Adrenal gland (tissue), 12 donors: Measurements from ENCODE around the gene C14orf93. TPM values are rescaled to one million over a fixed set of nuclear protein-coding genes. Genes with fewer than 3 reads are reported as not detected.
"Not testable (repeated sequence)": the region's sequence is repeated elsewhere in the genome, so short reads cannot be mapped to it uniquely, and the experiment has no call there.

ENCODE experiments used
- DNase-seq, 7 donors: peaks; one replicate each; pipeline ENCODE4 v3.0.0-alpha.2; 2019 to 2020
- H3K27ac ChIP-seq, 5 donors: fragments of 200-600 bp; sonication (generic) in 4 of 5; 1 replicate in 3 of 5; 2 replicates in 2 of 5; pipeline versions ENCODE4 v1.5.1 to v1.8.0; 2016 to 2020; ENCODE audit warnings: mild to moderate bottlenecking in 1 of 5
- H3K27me3 ChIP-seq: fragments of 200-600 bp; 2 replicates; pipeline ENCODE4 v1.8.0; 2021
- H3K36me3 ChIP-seq, 2 donors: fragments of 200-600 bp; replicated peaks in 1 of 2; 1 replicate in 1 of 2; 2 replicates in 1 of 2; pipeline versions ENCODE4 v1.5.1 to v1.8.0; 2018 to 2022
- H3K4me1 ChIP-seq, 2 donors: fragments of 200-600 bp; replicated peaks in 1 of 2; 1 replicate in 1 of 2; 2 replicates in 1 of 2; pipeline versions ENCODE4 v1.5.1 to v1.8.0; 2018 to 2021
- H3K4me3 ChIP-seq, 4 donors: fragments of 200-600 bp; sonication (generic) in 3 of 4; one replicate each; pipeline ENCODE4 v1.5.1; 2016 to 2018
- H3K9me3 ChIP-seq, 3 donors: fragments of 200-600 bp; sonication (generic) in 1 of 3; replicated peaks in 1 of 3; 1 replicate in 2 of 3; 2 replicates in 1 of 3; pipeline versions ENCODE4 v1.5.1 to v1.8.0; 2016 to 2021
- POLR2A ChIP-seq, 2 donors: fragments of 450-650 bp; IDR thresholded peaks; one replicate each; pipeline ENCODE4 v1.6.1; 2017; ENCODE audit warnings: antibody characterized with exemption in 2 of 2, mild to moderate bottlenecking in 2 of 2, moderate library complexity in 1 of 2
- WGBS, 4 donors: extraction: QIAGEN DNeasy Blood & Tissue Kit in 2 of 4; methylation state at CpG; one replicate each; pipeline versions ENCODE4 v1.1.5 to v1.1.7; 2013 to 2017; 5-methylcytosine and 5-hydroxymethylcytosine counted together
- intact Hi-C, 2 donors: fragments of 100-400 bp; cut with DNase I; formaldehyde crosslinking; loops; one replicate each; pipeline versions ENCODE4 v1.14.1 to v1.15.0; 2022 to 2023
- polyA plus RNA-seq, 3 donors: library from polyadenylated mRNA; stranded (reverse); fragments of 200-250 nt in 2 of 3; fragments of 350-450 nt in 1 of 3; fragmentation: Illumina TruSeq in 1 of 3; extraction: RNeasy Lipid Tissue Mini Kit (QIAGEN cat#74804) in 1 of 3; gene quantifications; one replicate each; pipeline ENCODE4 v1.2.3, GENCODE V29; 2013 to 2014
- total RNA-seq, 9 donors: library from RNA; depleted of rRNA in 4 of 9; stranded (reverse); fragments of >200 nt in 4 of 9; fragments of 120-200 nt in 1 of 9; fragmentation: NEBNext Ultra II Directional in 1 of 9; extraction: Animal tissue kit (Norgen Biotek cat#: 25700) in 1 of 9; gene quantifications; one replicate each; pipeline versions ENCODE4 v1.1.0 to v1.2.4, GENCODE V29; 2013 to 2023
- TF ChIP-seq, protein P1 (sequence below), 6 experiments: fragments of 450-650 bp in 4 of 6; fragments of 200-600 bp in 2 of 6; sonication (generic) in 1 of 6; IDR thresholded peaks; 1 replicate in 5 of 6; 2 replicates in 1 of 6; pipeline versions ENCODE4 v1.5.1 to v1.8.0; 2016 to 2021; ENCODE audit warnings: antibody characterized with exemption in 6 of 6, mild to moderate bottlenecking in 2 of 6, moderate library complexity in 1 of 6
- donor health status: healthy with polysubstance abuse.
- donor health status: Bipolar disorder and iron deficiency.
- donor health status: DM: yes; HTN: yes; CAD: no.
- donor health status: DM: no; HTN: no; CAD: no.
- donor health status: DM: no; HTN: no; CAD: no.
- donor health status: DM: yes; HTN: yes; CAD: no.

Gene C14orf93
- total and polyA plus RNA-seq, 12 donors: 2.9 to 12.5 (median 7.8) TPM

DNA sequence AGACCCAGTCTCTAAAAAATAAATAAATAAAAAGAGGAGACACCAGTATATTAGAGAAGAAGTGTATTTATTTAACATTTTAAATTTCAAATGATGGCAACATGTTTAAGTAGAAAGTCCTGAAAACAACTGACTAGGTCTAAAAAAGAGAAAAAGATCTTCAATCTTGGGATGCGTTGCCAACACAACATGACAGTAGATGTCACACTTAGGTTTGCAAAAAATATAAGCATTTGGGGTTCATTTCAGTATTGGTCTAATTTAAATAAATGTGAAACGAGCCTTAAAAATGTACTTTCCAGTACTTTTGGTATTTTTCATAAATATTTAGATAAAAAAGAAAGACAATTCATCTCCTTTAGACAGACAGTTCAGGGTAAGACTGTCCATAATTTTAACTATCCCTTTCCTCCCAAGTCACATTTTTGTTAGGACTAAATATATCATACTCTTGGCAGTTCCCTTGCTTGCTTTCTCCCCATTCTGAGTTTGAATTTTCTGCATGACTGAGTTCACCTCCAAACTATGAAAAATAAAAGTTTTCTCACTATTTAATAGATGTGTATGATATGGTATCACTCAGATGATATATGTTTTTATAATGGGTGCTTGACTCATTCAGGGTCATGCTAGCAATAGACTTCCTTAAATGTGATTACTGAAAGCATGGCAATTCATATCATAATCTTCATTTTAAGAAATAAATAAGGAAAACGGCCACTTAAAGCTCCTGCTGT is 4.3 kb downstream of the C14orf93 start:
- Histone ChIP-seq H3K27ac (no peak overlapping the region), H3K27me3 (no peaks in the 10 kb centered on the region), H3K4me3 (no peak overlapping the region), H3K36me3 (no peaks in the 10 kb centered on the region), H3K9me3 (no peaks in the 10 kb centered on the region), H3K4me1 (peaks cover 0 to 19% of the 10 kb centered on the region in 2 donors)
- no peak for TF ChIP-seq POLR2A (IDR thresholded peaks at IDR 0.05)
- TF ChIP-seq, protein P1, sequence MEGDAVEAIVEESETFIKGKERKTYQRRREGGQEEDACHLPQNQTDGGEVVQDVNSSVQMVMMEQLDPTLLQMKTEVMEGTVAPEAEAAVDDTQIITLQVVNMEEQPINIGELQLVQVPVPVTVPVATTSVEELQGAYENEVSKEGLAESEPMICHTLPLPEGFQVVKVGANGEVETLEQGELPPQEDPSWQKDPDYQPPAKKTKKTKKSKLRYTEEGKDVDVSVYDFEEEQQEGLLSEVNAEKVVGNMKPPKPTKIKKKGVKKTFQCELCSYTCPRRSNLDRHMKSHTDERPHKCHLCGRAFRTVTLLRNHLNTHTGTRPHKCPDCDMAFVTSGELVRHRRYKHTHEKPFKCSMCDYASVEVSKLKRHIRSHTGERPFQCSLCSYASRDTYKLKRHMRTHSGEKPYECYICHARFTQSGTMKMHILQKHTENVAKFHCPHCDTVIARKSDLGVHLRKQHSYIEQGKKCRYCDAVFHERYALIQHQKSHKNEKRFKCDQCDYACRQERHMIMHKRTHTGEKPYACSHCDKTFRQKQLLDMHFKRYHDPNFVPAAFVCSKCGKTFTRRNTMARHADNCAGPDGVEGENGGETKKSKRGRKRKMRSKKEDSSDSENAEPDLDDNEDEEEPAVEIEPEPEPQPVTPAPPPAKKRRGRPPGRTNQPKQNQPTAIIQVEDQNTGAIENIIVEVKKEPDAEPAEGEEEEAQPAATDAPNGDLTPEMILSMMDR (IDR thresholded peaks at IDR 0.05): no peak
- DNase-seq: no peak
- WGBS, 4 donors: 69 to 77% (median 74%) methylated on average over 3 of the region's 3 CpGs
- intact Hi-C loops: no loop called here

DNA sequence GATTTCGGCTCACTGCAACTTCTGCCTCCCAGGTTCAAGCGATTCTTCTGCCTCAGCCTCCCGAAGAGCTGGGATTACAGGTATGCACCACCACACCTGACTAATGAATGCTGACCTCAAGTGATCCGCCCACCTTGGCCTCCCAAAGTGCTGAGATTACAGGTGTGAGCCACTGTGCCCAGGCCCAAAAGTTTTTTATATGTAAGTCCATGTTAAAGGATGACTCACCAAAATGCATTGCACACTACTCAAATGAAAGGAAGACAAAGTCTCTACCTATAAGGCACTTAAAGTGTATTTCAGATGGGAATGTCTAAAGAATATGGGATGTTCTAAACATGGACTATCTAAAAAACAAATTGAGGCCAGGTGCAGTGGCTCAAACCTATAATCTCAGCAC is 5.7 kb downstream of the C14orf93 start:
- 92 to 99% (median 96%) methylated on average over 4 of the region's 4 CpGs for WGBS, 4 donors
- H3K4me1 ChIP-seq: peaks cover 0 to 14% of the 10 kb centered on the region in 2 donors
- intact Hi-C loops, H3K27me3 ChIP-seq, H3K4me3 ChIP-seq, H3K9me3 ChIP-seq, H3K27ac ChIP-seq, H3K36me3 ChIP-seq: not testable (repeated sequence)
- peak in 1 of 7 donors; percentile 13 for DNase-seq

DNA sequence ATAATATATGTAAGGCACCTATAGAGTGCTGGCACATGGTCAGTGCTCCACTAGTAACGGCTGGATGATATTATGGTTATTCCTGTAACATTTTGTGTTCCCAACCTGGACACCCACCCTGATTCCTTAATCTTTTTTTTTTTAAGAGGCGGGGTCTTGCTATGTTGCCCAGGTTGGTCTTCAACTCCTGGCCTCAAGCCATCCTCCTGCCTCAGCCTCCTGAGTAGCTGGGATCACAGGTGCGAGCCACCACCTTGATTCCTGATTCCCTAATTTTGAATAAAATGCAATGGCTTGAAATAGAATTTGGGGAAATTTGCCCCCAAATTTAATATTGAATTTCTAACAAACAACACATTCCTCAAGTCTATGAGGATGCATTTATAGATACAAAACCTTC is 7.4 kb downstream of the C14orf93 start:
- H3K36me3 ChIP-seq: no peaks in the 10 kb centered on the region
- no peak for DNase-seq
- WGBS, 4 donors: 81 to 98% (median 97%) methylated on average over 3 of the region's 3 CpGs
- no peak overlapping the region for H3K27ac ChIP-seq
- TF ChIP-seq, protein P1 (IDR thresholded peaks at IDR 0.05): no peak
- TF ChIP-seq POLR2A (IDR thresholded peaks at IDR 0.05): no peak
- H3K27me3 ChIP-seq: no peaks in the 10 kb centered on the region
- no peak overlapping the region for H3K4me3 ChIP-seq
- intact Hi-C loops: no loop called here
- H3K4me1 ChIP-seq: peaks cover 0 to 12% of the 10 kb centered on the region in 2 donors
- no peaks in the 10 kb centered on the region for H3K9me3 ChIP-seq

GRCh38 chr14:23000860-23001259 is 9.1 kb downstream of the C14orf93 start:
- WGBS, 4 donors: 93 to 98% (median 95%) methylated on average over 2 of the region's 2 CpGs
- Histone ChIP-seq H3K36me3 (no peaks in the 10 kb centered on the region), H3K27me3 (no peaks in the 10 kb centered on the region)

More at GRCh38 chr14:23000860-23001259, 9.1 kb downstream of the C14orf93 start:
- no peak for DNase-seq
- TF ChIP-seq, protein P1 (IDR thresholded peaks at IDR 0.05): no peak
- TF ChIP-seq POLR2A (IDR thresholded peaks at IDR 0.05): no peak
- no peak overlapping the region for H3K4me3 ChIP-seq
- peaks cover 0 to 2% of the 10 kb centered on the region in 2 donors for H3K4me1 ChIP-seq
- intact Hi-C loops: no loop called here
- no peaks in the 10 kb centered on the region for H3K9me3 ChIP-seq
- H3K27ac ChIP-seq: no peak overlapping the region
